GM19351 (cell line): ENCODE measurements around the gene GDE1.
"Not testable (repeated sequence)": the region's sequence is repeated elsewhere in the genome, so short reads cannot be mapped to it uniquely, and the experiment has no call there.

ENCODE experiments used
- ATAC-seq: cut with Tn5 transposase; IDR thresholded peaks from one replicate; pipeline ENCODE4 v1.9.1; 2021; ENCODE audit warnings: mild to moderate bottlenecking, moderate library complexity; ENCODE audit not compliant: unreplicated experiment

The GDE1 gene, protein sequence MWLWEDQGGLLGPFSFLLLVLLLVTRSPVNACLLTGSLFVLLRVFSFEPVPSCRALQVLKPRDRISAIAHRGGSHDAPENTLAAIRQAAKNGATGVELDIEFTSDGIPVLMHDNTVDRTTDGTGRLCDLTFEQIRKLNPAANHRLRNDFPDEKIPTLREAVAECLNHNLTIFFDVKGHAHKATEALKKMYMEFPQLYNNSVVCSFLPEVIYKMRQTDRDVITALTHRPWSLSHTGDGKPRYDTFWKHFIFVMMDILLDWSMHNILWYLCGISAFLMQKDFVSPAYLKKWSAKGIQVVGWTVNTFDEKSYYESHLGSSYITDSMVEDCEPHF

GRCh38 chr16:19521471-19522396 lies at the start of gene GDE1:
Gene GDE1, minus strand, starts transcription at chr16:19522098. Its CDS starts 134 bp downstream, at chr16:19521964.
- ATAC-seq = peak; percentile 70

GRCh38 chr16:19567560-19567959 lies 45.7 kb upstream of the GDE1 start:
- no peak for ATAC-seq

GRCh38 chr16:19566362-19566761 lies 44.5 kb upstream of the GDE1 start:
- no peak for ATAC-seq

DNA sequence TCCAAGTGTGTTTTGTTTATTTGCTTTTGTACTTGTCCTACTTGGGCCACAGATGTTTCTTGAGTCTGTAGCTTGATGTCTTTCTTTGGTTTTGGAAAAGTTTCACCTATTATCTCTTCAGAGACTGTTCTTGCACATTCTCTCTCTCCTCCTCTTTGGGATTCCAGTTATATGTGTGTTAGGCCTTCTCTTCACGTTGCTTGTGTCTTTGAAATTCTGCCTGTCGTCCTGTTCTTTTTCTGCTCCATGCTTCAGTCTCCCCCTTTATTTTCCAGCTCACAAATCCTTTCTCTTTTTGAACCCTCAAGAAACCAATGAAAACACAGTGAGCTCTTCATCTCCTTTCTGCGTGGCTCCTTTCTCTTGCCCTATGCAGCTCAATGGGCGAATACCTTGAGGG lies 41.5 kb upstream of the GDE1 start:
- ATAC-seq = no peak

GRCh38 chr16:19560078-19560477 lies 38.2 kb upstream of the GDE1 start:
- no peak for ATAC-seq

- no peak for ATAC-seq
These were observed 37.5 kb upstream of the GDE1 start for GRCh38 chr16:19559242-19559910.

- ATAC-seq = peak; percentile 21
These were observed 34.3 kb upstream of the GDE1 start for GRCh38 chr16:19555938-19556771.

DNA sequence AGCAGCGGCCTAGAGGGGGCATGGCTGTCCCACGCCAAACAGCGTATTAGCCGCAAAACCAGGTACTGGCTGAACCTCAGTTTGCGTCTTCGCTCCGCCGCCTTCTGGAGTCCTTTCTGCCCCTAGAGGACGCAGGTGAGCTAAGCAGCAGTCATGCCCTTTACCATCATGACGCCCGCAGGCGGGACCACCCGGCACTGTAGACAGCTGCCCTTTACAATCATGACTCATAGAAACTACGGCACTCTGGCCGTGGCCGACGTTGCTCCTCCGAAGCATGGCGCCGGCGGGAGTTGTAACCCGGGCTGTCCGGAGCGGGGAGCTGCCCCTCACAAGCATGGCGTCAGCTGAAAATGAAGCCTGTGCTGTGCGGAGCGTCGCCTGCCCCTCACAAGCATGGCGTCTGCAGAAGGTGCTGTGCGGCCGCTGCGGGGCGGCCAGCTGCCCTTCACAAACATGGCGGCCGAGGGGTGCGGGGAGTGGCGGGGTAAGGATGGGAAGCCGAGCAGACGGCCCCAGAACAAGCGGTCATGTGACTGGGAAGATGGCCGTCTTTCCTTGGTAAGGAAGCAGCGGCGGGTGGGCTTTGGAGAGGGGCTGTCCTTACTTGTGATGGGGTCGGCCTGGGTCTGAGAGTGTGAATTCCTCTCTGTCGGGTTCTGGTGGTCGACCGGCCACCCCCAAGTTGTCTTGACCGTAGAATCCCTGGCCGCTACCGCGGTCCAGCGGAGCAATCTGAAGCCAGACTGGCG lies 33.5 kb upstream of the GDE1 start, which contains the start of gene VPS35L:
Gene VPS35L (plus strand): TSS at position 518 of the 752 bp plus-strand sequence. CDS start 27 bp downstream, at position 545.
- peak; percentile 93 for ATAC-seq

- ATAC-seq = no peak
These were observed 27.8 kb upstream of the GDE1 start for GRCh38 chr16:19549673-19550072.

DNA sequence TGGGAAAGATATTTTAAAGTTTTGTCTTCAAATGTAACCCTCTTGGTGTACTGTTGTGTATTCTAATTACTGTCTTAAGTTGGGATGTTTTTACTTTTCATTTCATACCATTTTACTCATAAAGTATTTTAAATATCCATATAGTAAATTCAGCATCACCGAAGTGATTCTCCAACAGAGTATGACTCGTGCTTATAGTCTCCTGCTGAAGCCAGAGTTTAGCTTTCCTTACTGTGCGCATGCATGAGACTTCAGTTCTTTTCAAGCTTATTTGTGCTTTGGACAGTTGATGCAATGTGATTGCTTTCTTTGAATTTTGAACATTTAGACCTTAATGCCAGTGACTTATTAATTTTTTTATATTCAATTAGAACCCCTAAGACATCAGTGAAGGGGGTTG lies 26.2 kb upstream of the GDE1 start:
- no peak for ATAC-seq

GRCh38 chr16:19543278-19543996 lies 21.5 kb upstream of the GDE1 start:
- ATAC-seq = not testable (repeated sequence)

GRCh38 chr16:19542138-19542821 lies 20.4 kb upstream of the GDE1 start:
- no peak for ATAC-seq

GRCh38 chr16:19540241-19540970 lies 18.5 kb upstream of the GDE1 start:
- no peak for ATAC-seq

- no peak for ATAC-seq
These were observed 10.7 kb upstream of the GDE1 start for GRCh38 chr16:19532601-19533000.

DNA sequence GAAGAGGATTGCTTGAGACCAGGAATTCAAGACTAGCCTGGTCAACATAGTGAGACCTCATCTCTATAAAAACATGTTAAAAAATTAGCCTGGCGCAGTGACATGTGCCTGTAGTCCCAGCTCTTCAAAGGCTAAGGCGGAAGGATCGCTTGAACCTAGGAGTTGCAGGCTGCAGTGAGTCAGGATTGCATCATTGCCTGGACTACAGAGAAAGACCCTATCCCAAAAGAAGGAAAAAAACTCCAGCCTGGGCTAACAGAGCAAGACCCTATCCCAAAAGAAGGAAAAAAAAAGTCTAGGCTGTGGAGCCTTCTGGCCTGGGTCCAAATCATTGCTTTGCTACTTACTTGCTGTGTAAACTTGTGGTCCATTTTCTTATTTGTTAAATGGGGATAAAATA lies 6.8 kb upstream of the GDE1 start:
- no peak for ATAC-seq

DNA sequence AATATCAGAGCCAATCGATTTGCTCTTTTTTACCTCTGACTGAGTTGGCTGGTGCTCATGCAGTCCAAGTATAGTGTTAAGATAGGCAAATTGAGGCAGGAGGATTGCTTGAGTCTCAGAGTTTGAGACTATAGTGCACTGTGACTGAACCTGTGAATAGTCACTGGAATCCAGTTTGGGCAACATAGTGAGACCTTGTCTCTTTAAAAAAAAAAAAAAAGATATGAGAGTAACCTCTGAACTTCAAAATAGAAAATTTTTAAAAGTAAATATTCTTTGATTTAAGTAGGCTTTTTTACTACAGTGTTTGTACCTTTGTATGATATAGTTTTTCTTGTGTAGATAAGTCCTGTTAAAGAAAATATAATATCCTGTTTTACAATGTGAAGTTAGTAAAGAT lies 5.3 kb upstream of the GDE1 start:
- ATAC-seq = no peak

DNA sequence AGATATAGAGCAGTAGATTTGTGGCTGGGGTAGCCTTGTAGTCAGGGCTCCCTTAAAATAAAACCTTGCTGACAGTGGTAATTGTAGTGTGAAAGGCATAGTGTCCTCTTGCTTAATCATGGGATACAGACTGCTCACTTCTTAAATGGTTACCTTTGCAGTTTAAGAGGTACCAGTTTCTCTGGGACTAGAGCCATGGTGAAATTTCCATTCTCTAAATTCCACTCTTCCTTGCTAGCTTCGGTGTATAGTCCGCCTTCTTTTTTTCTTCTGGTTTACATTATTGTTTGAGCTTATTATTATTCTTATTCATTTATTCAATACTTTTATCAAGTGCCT lies 3.5 kb upstream of the GDE1 start:
- ATAC-seq = no peak
